Neural progenitor cell (in vitro differentiated cells): ENCODE data around the gene STK39.

Experiments used
- EZH2 ChIP-seq: fragments of 200-600 bp; sonication (generic); IDR thresholded peaks from 2 replicates; pipeline ENCODE4 v1.6.1; 2017; ENCODE audit warnings: antibody characterized with exemption, mild to moderate bottlenecking, moderate library complexity
- EZH2phosphoT487 ChIP-seq: fragments of 200-600 bp; sonication (generic); IDR thresholded peaks from 2 replicates; pipeline ENCODE4 v1.6.1; 2017; ENCODE audit warnings: antibody characterized with exemption
- TF ChIP-seq, protein P1 (sequence below): fragments of 200-600 bp; sonication (generic); IDR thresholded peaks from 2 replicates; pipeline ENCODE4 v1.5.1; 2017; ENCODE audit warnings: antibody characterized with exemption, mild to moderate bottlenecking

GRCh38 chr2:168175469-168175868 is 71.9 kb downstream of the STK39 start:
- TF ChIP-seq, protein P1, sequence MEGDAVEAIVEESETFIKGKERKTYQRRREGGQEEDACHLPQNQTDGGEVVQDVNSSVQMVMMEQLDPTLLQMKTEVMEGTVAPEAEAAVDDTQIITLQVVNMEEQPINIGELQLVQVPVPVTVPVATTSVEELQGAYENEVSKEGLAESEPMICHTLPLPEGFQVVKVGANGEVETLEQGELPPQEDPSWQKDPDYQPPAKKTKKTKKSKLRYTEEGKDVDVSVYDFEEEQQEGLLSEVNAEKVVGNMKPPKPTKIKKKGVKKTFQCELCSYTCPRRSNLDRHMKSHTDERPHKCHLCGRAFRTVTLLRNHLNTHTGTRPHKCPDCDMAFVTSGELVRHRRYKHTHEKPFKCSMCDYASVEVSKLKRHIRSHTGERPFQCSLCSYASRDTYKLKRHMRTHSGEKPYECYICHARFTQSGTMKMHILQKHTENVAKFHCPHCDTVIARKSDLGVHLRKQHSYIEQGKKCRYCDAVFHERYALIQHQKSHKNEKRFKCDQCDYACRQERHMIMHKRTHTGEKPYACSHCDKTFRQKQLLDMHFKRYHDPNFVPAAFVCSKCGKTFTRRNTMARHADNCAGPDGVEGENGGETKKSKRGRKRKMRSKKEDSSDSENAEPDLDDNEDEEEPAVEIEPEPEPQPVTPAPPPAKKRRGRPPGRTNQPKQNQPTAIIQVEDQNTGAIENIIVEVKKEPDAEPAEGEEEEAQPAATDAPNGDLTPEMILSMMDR = no peak
- TF ChIP-seq EZH2 (no peak), EZH2phosphoT487 (no peak)
